Brain microvascular endothelial cell (primary cell): ENCODE data around the gene CACNG7.
"Not testable (repeated sequence)": the region's sequence is repeated elsewhere in the genome, so short reads cannot be mapped to it uniquely, and the experiment has no call there.

Experiments used
- DNase-seq: peaks from one replicate; pipeline ENCODE4 v3.0.0-alpha.2; 2020
- H3K27ac ChIP-seq: fragments of 250-450 bp; sonication (Bioruptor Pico); 2 replicates; pipeline ENCODE4 v1.5.1; 2020; ENCODE audit warnings: mild to moderate bottlenecking, moderate library complexity
- H3K27me3 ChIP-seq: fragments of 250-450 bp; sonication (Bioruptor Pico); replicated peaks from 2 replicates; pipeline ENCODE4 v1.5.1; 2020; ENCODE audit warnings: mild to moderate bottlenecking
- H3K36me3 ChIP-seq: fragments of 250-450 bp; sonication (Bioruptor Pico); replicated peaks from 2 replicates; pipeline ENCODE4 v1.5.1; 2020; ENCODE audit warnings: mild to moderate bottlenecking
- H3K4me3 ChIP-seq: 2 replicates; pipeline ENCODE4 v1.5.1; 2011; ENCODE audit warnings: low read depth, mild to moderate bottlenecking, control low read depth, low read length, moderate library complexity
- CTCF ChIP-seq: IDR thresholded peaks from 2 replicates; pipeline ENCODE4 v1.5.1; 2011; ENCODE audit warnings: low read depth, mild to moderate bottlenecking, moderate library complexity, low read length, control low read depth, inconsistent platforms; ENCODE audit errors: missing control alignments
- in situ Hi-C: cut with HindIII; loops from 2 replicates; pipeline ENCODE4 v1.10.0; 2017; ENCODE audit warnings: low sequenced_read_pairs, low pct_ligation_motif_present

The CACNG7 gene

GRCh38 chr19:53867225-53868090, 41.6 kb upstream of the CACNG7 start, which contains the start of gene MYADM:
MYADM (plus strand) TSS chr19:53867883; CDS start chr19:53873530, 5,647 bp downstream.
- Histone ChIP-seq H3K4me3 (peak within 1 kb of the TSS; percentile 97), H3K27me3 (no peaks in the 10 kb centered on the region), H3K27ac (peak within 1 kb of the TSS; percentile 99), H3K36me3 (peaks cover 22% of the 10 kb centered on the region)
- no peak for TF ChIP-seq CTCF
- in situ Hi-C loops = no loop called here
- peak; percentile 100 for DNase-seq

- peak overlapping the region; percentile 98 for H3K27ac ChIP-seq
- H3K4me3 ChIP-seq = peak overlapping the region; percentile 97
- peaks cover 30% of the 10 kb centered on the region for H3K36me3 ChIP-seq
- H3K27me3 ChIP-seq = no peaks in the 10 kb centered on the region
- in situ Hi-C loops = no loop called here
- DNase-seq = peak; percentile 56
- TF ChIP-seq CTCF = no peak
Measured at GRCh38 chr19:53868091-53868891, 40.8 kb upstream of the CACNG7 start.

- Histone ChIP-seq H3K27ac (peak overlapping the region; percentile 98), H3K36me3 (peaks cover 39% of the 10 kb centered on the region), H3K27me3 (no peaks in the 10 kb centered on the region), H3K4me3 (peak overlapping the region; percentile 97)
- in situ Hi-C loops = no loop called here
- peak; percentile 94 for DNase-seq
- TF ChIP-seq CTCF = peak; percentile 49
Measured at GRCh38 chr19:53868892-53869804, 39.9 kb upstream of the CACNG7 start.

- Histone ChIP-seq H3K27ac (peak overlapping the region; percentile 98), H3K4me3 (peak overlapping the region; percentile 97), H3K36me3 (peaks cover 47% of the 10 kb centered on the region)
- DNase-seq, H3K27me3 ChIP-seq, in situ Hi-C loops: not testable (repeated sequence)
Measured at GRCh38 chr19:53869805-53870484, 39.1 kb upstream of the CACNG7 start.

GRCh38 chr19:53870485-53870844, 38.6 kb upstream of the CACNG7 start:
- Histone ChIP-seq H3K36me3 (peaks cover 50% of the 10 kb centered on the region), H3K27me3 (no peaks in the 10 kb centered on the region), H3K27ac (peak overlapping the region; percentile 16), H3K4me3 (peak overlapping the region; percentile 30)
- no peak for DNase-seq
- in situ Hi-C loops = no loop called here
- TF ChIP-seq CTCF = no peak
